Choroid plexus epithelial cell (primary cell): ENCODE results near the gene ARHGDIA.

ENCODE experiments used
- DNase-seq: peaks from one replicate; pipeline ENCODE4 v3.0.0-alpha.2; 2010; ENCODE audit warnings: low read depth
- H3K4me3 ChIP-seq: 2 replicates; pipeline ENCODE4 v1.5.1; 2011; ENCODE audit warnings: low read depth, mild to moderate bottlenecking, control low read depth, low read length, moderate library complexity
- CTCF ChIP-seq: conservative IDR thresholded peaks from 2 replicates; pipeline ENCODE4 v1.5.1; 2011; ENCODE audit warnings: low read depth, mild to moderate bottlenecking, control low read depth, inconsistent platforms, low read length, moderate library complexity

The ARHGDIA gene

GRCh38 chr17:81859906-81860755, 11.0 kb downstream of the ARHGDIA start, which contains the start of gene P4HB:
Gene P4HB, minus strand, starts transcription at chr17:81860535. Its CDS starts 64 bp downstream, at chr17:81860471.
- no peak for TF ChIP-seq CTCF
- DNase-seq = no peak

GRCh38 chr17:81858967-81859905, 11.9 kb downstream of the ARHGDIA start:
- DNase-seq = peak; percentile 47
- TF ChIP-seq CTCF = no peak
- peak overlapping the region; percentile 87 for H3K4me3 ChIP-seq

More at GRCh38 chr17:81859906-81860755, 11.0 kb downstream of the ARHGDIA start, which contains the start of gene P4HB:
- peak within 1 kb of the TSS; percentile 87 for H3K4me3 ChIP-seq

- peak overlapping the region; percentile 87 for H3K4me3 ChIP-seq
- no peak for TF ChIP-seq CTCF
- no peak for DNase-seq
Observed at GRCh38 chr17:81858170-81858966, 12.8 kb downstream of the ARHGDIA start.

GRCh38 chr17:81854974-81855774, 16.0 kb downstream of the ARHGDIA start:
- TF ChIP-seq CTCF = peak; percentile 18
- DNase-seq = no peak
- H3K4me3 ChIP-seq = no peak overlapping the region

GRCh38 chr17:81852237-81852636, 18.9 kb downstream of the ARHGDIA start:
- no peak overlapping the region for H3K4me3 ChIP-seq
- TF ChIP-seq CTCF = no peak
- DNase-seq = no peak

GRCh38 chr17:81851423-81851822, 19.7 kb downstream of the ARHGDIA start:
- DNase-seq = no peak
- no peak for TF ChIP-seq CTCF
- H3K4me3 ChIP-seq = no peak overlapping the region
